ENCODE results near the gene KSR2. TPM values are rescaled to one million over a fixed set of nuclear protein-coding genes. Genes with fewer than 3 reads are reported as not detected.
A peak's percentile ranks its signal among the peaks of the same experiment; 100 is the strongest.
"Not testable (repeated sequence)": the region's sequence is repeated elsewhere in the genome, so short reads cannot be mapped to it uniquely, and the experiment has no call there.

KSR2 gene
- total RNA-seq, 1 experiment from 2014 or later = 0.02 TPM

DNA sequence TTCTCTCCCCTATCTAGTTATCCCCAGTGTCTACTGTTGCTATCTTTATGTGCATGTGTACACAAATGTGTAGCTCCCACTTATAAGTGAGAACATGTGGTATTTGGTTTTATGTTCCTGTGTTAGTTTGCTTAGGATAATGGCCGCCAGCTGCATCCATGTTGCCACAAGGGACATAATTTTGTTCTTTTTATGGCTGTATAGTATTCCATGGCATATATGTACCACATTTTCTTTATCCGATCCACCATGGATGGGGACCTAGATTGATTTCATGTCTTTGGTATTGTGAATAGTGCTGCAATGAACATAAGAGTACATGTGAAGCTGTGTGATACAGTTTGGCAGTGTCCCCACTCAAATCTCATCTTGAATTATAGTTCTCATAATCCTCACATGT lies 218.1 kb downstream of the KSR2 start:
- no peak for DNase-seq (ENCODE audit: unreplicated experiment)
- H3K4me1 Mint-ChIP-seq (ENCODE audit: insufficient read depth, unreplicated experiment) = peaks cover 7% of the 10 kb centered on the region
- H3K4me3 Mint-ChIP-seq (ENCODE audit: unreplicated experiment) = no peak overlapping the region
- ChIA-PET CTCF (interaction anchor here (0.5 kb wide), 1 partner anchor 178 kb away, joined by 7 read pairs; no protein-coding TSS in a partner anchor), POLR2A (no interaction called here)
- intact Hi-C loops (cut with micrococcal nuclease) = no loop called here
- H3K27me3 Mint-ChIP-seq (ENCODE audit: insufficient read depth, unreplicated experiment) = no peaks in the 10 kb centered on the region
- BruUV-seq (replicated peaks) = no TSS peak
- no peak for TF ChIP-seq CTCF (IDR thresholded peaks at IDR 0.05; ENCODE audit: unreplicated experiment)
- no peak overlapping the region for H3K27ac Mint-ChIP-seq (ENCODE audit: low read depth, unreplicated experiment)
- H3K9me3 Mint-ChIP-seq (ENCODE audit: unreplicated experiment) = no peaks in the 10 kb centered on the region
- H3K36me3 Mint-ChIP-seq (ENCODE audit: insufficient read depth, unreplicated experiment) = no peaks in the 10 kb centered on the region

DNA sequence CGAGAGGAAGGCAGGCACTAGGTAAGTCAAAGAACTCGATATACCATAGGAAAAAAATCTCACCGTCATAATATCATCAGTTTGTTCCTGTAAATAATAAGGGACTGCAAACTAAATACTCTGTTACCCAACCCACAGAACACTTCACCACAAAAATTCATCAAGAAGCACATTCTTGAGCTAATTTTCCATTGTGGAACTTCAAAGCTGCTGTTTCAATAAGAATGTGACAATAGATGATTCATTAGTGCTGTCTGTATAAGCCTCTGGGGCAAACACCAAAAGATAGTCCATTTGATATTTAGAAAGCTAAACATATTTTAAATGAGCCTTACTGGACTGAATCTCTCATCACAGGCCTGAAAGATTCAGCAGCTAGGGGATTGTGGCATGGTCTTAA lies 219.4 kb downstream of the KSR2 start:
- Mint-ChIP-seq H3K9me3 (ENCODE audit: unreplicated experiment) (no peaks in the 10 kb centered on the region), H3K27ac (ENCODE audit: low read depth, unreplicated experiment) (peak overlapping the region; percentile 54), H3K36me3 (ENCODE audit: insufficient read depth, unreplicated experiment) (no peaks in the 10 kb centered on the region), H3K27me3 (ENCODE audit: insufficient read depth, unreplicated experiment) (no peaks in the 10 kb centered on the region), H3K4me3 (ENCODE audit: unreplicated experiment) (no peak overlapping the region), H3K4me1 (ENCODE audit: insufficient read depth, unreplicated experiment) (peaks cover 7% of the 10 kb centered on the region)
- no peak for TF ChIP-seq CTCF (IDR thresholded peaks at IDR 0.05; ENCODE audit: unreplicated experiment)
- ChIA-PET CTCF (interaction anchor here (0.6 to 0.7 kb wide), 2 partner anchors 214 to 539 kb away, joined by 3 read pairs; no protein-coding TSS in a partner anchor), POLR2A (interaction anchor here (0.9 kb wide), 1 partner anchor 10 kb away, joined by 3 read pairs; no protein-coding TSS in a partner anchor)
- DNase-seq (ENCODE audit: unreplicated experiment) = peak; percentile 10
- intact Hi-C loops (cut with micrococcal nuclease) = no loop called here
- no TSS peak for BruUV-seq (replicated peaks)

DNA sequence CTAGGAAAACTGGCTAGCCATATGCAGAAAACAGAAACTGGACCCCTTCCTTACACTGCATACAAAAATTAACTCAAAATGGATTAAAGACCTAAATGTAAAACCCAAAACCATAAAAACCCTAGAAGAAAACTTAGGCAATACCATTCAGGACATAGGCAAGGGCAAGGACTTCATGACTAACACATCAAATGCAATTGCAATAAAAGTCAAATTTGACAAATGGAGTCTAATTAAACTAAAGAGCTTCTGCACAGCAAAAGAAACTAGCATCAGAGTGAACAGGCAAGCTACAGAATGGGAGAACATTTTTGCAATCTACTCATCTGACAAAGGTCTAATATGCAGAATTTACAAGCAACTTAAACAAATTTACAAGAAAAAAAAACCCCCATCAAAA lies 222.4 kb downstream of the KSR2 start:
- CTCF ChIA-PET = interaction anchor here (0.6 kb wide), 2 partner anchors 36 to 103 kb away, joined by 3 read pairs; no protein-coding TSS in a partner anchor
- H3K27me3 Mint-ChIP-seq (ENCODE audit: insufficient read depth, unreplicated experiment); H3K36me3 Mint-ChIP-seq (ENCODE audit: insufficient read depth, unreplicated experiment); H3K4me1 Mint-ChIP-seq (ENCODE audit: insufficient read depth, unreplicated experiment); H3K27ac Mint-ChIP-seq (ENCODE audit: low read depth, unreplicated experiment); BruUV-seq (replicated peaks); DNase-seq (ENCODE audit: unreplicated experiment); intact Hi-C loops (cut with micrococcal nuclease); H3K4me3 Mint-ChIP-seq (ENCODE audit: unreplicated experiment); H3K9me3 Mint-ChIP-seq (ENCODE audit: unreplicated experiment): not testable (repeated sequence)
- POLR2A ChIA-PET = interaction anchor here (0.7 kb wide), 1 partner anchor 10 kb away, joined by 3 read pairs; no protein-coding TSS in a partner anchor

- CTCF ChIA-PET = no interaction called here
- no TSS peak for BruUV-seq (replicated peaks)
Observed at GRCh38 chr12:117744418-117744817, 224.4 kb downstream of the KSR2 start.

More at GRCh38 chr12:117744418-117744817, 224.4 kb downstream of the KSR2 start:
- intact Hi-C loops (cut with micrococcal nuclease) = no loop called here
- TF ChIP-seq CTCF (IDR thresholded peaks at IDR 0.05; ENCODE audit: unreplicated experiment) = no peak
- DNase-seq (ENCODE audit: unreplicated experiment) = no peak
- no peaks in the 10 kb centered on the region for H3K27me3 Mint-ChIP-seq (ENCODE audit: insufficient read depth, unreplicated experiment)
- H3K4me3 Mint-ChIP-seq (ENCODE audit: unreplicated experiment) = no peak overlapping the region
- no peaks in the 10 kb centered on the region for H3K9me3 Mint-ChIP-seq (ENCODE audit: unreplicated experiment)
- no peak overlapping the region for H3K27ac Mint-ChIP-seq (ENCODE audit: low read depth, unreplicated experiment)
- peaks cover 3% of the 10 kb centered on the region for H3K4me1 Mint-ChIP-seq (ENCODE audit: insufficient read depth, unreplicated experiment)
- POLR2A ChIA-PET = no interaction called here
- H3K36me3 Mint-ChIP-seq (ENCODE audit: insufficient read depth, unreplicated experiment) = no peaks in the 10 kb centered on the region

Measured in MCF 10A (cell line).